CD14-positive monocyte (primary cell): ENCODE data around the gene PLA2G2F. TPM values are rescaled to one million over a fixed set of nuclear protein-coding genes. Genes with fewer than 3 reads are reported as not detected.

ENCODE experiments used
- DNase-seq, 3 donors: peaks; one replicate each; pipeline ENCODE4 v3.0.0-alpha.2; 2011 to 2022
- H2AFZ ChIP-seq: 2 replicates; pipeline ENCODE4 v1.6.0; 2012; ENCODE audit warnings: mild to moderate bottlenecking, low read depth, low read length, inconsistent platforms; ENCODE audit not compliant: insufficient read depth, poor library complexity, severe bottlenecking
- H3K27ac ChIP-seq, 2 donors: 1 replicate in 1 of 2; 2 replicates in 1 of 2; pipeline ENCODE4 v1.5.1; 2012 to 2013; ENCODE audit warnings: low read length in 2 of 2, control low read depth in 1 of 2, inconsistent platforms in 1 of 2, low read depth in 1 of 2, mild to moderate bottlenecking in 1 of 2
- H3K27me3 ChIP-seq, 2 donors: one replicate each; pipeline versions ENCODE4 v1.6.0 to v1.6.1; 2011 to 2013; ENCODE audit warnings: low read length in 2 of 2; ENCODE audit not compliant: control insufficient read depth in 2 of 2, insufficient read depth in 2 of 2
- H3K36me3 ChIP-seq, 2 donors: replicated peaks in 1 of 2; 1 replicate in 1 of 2; 2 replicates in 1 of 2; pipeline versions ENCODE4 v1.5.1 to v1.6.1; 2012 to 2013; ENCODE audit warnings: low read length in 2 of 2, control low read depth in 1 of 2, inconsistent platforms in 1 of 2, mild to moderate bottlenecking in 1 of 2; ENCODE audit not compliant: insufficient read depth in 2 of 2, control insufficient read depth in 1 of 2
- H3K4me1 ChIP-seq, 2 donors: 1 replicate in 1 of 2; 2 replicates in 1 of 2; pipeline versions ENCODE4 v1.5.1 to v1.6.1; 2012 to 2013; ENCODE audit warnings: low read length in 2 of 2, control low read depth in 1 of 2, inconsistent platforms in 1 of 2, mild to moderate bottlenecking in 1 of 2, moderate library complexity in 1 of 2; ENCODE audit not compliant: insufficient read depth in 2 of 2, control insufficient read depth in 1 of 2
- H3K4me2 ChIP-seq: replicated peaks from 2 replicates; pipeline ENCODE3; 2012; ENCODE audit warnings: low read length, moderate library complexity, mild to moderate bottlenecking; ENCODE audit not compliant: poor library complexity, severe bottlenecking; ENCODE audit errors: extremely low read depth
- H3K4me3 ChIP-seq, 3 experiments: fragments of 200-600 bp in 1 of 3; sonication (generic) in 1 of 3; replicated peaks in 1 of 3; 1 replicate in 2 of 3; 2 replicates in 1 of 3; pipeline ENCODE4 v1.5.1; 2011 to 2013; ENCODE audit warnings: low read length in 3 of 3, mild to moderate bottlenecking in 3 of 3, control low read depth in 2 of 3, low read depth in 2 of 3, inconsistent platforms in 1 of 3, moderate library complexity in 1 of 3
- H3K79me2 ChIP-seq: 2 replicates; pipeline ENCODE4 v1.6.0; 2012; ENCODE audit warnings: mild to moderate bottlenecking, control low read depth, inconsistent platforms, low read length, moderate library complexity; ENCODE audit not compliant: insufficient read depth
- H3K9ac ChIP-seq: 2 replicates; pipeline ENCODE4 v1.6.0; 2017; ENCODE audit warnings: low read length, mild to moderate bottlenecking; ENCODE audit not compliant: insufficient read depth, poor library complexity, severe bottlenecking
- H3K9me3 ChIP-seq, 2 donors: replicated peaks in 1 of 2; 1 replicate in 1 of 2; 2 replicates in 1 of 2; pipeline versions ENCODE4 v1.5.1 to v1.6.1; 2012 to 2013; ENCODE audit warnings: low read length in 2 of 2, control low read depth in 1 of 2; ENCODE audit not compliant: control insufficient read depth in 1 of 2, insufficient read depth in 1 of 2
- H4K20me1 ChIP-seq: 2 replicates; pipeline ENCODE4 v1.6.0; 2012; ENCODE audit warnings: mild to moderate bottlenecking, low read length, control low read depth, moderate library complexity; ENCODE audit not compliant: insufficient read depth
- H3K27ac Mint-ChIP-seq, 7 donors: one replicate each; pipeline ENCODE4 v1.8.0; 2020; ENCODE audit warnings: mild to moderate bottlenecking in 7 of 7, mixed read lengths in 7 of 7, moderate library complexity in 6 of 7, inconsistent platforms in 2 of 7
- H3K27me3 Mint-ChIP-seq, 3 donors: one replicate each; pipeline ENCODE4 v1.8.0; 2021 to 2022; ENCODE audit warnings: low read depth in 3 of 3, mild to moderate bottlenecking in 3 of 3, mixed read lengths in 3 of 3, moderate library complexity in 3 of 3, inconsistent platforms in 1 of 3
- H3K36me3 Mint-ChIP-seq, 2 donors: one replicate each; pipeline ENCODE4 v1.8.0; 2020; ENCODE audit warnings: mixed read lengths in 2 of 2, inconsistent platforms in 1 of 2, mild to moderate bottlenecking in 1 of 2
- H3K4me1 Mint-ChIP-seq: one replicate; pipeline ENCODE4 v1.8.0; 2020; ENCODE audit warnings: mild to moderate bottlenecking, mixed read lengths
- H3K4me3 Mint-ChIP-seq, 2 donors: one replicate each; pipeline ENCODE4 v1.8.0; 2020; ENCODE audit warnings: mild to moderate bottlenecking in 2 of 2, mixed read lengths in 2 of 2, moderate library complexity in 1 of 2
- H3K9me3 Mint-ChIP-seq, 7 donors: one replicate each; pipeline ENCODE4 v1.8.0; 2020 to 2022; ENCODE audit warnings: mixed read lengths in 7 of 7, mild to moderate bottlenecking in 6 of 7, moderate library complexity in 6 of 7, inconsistent platforms in 2 of 7
- WGBS: methylation state at CpG from one replicate; pipeline ENCODE4 v1.1.5; 2013; ENCODE audit warnings: missing lambda C conversion rate; ENCODE audit not compliant: insufficient coverage; 5-methylcytosine and 5-hydroxymethylcytosine counted together
- intact Hi-C, 2 donors: fragments of 100-400 bp; cut with micrococcal nuclease; formaldehyde crosslinking; loops; one replicate each; pipeline versions ENCODE4 v1.15.0 to v1.15.1; 2023
- polyA plus RNA-seq, 3 donors: library from polyadenylated mRNA; depleted of rRNA in 1 of 3; unstranded in 2 of 3; stranded (reverse) in 1 of 3; fragments of 300-500 nt in 2 of 3; fragments of >200 nt in 1 of 3; fragmentation: Illumina TruSeq in 2 of 3; gene quantifications; 1 replicate in 2 of 3; 2 replicates in 1 of 3; pipeline ENCODE4 v1.2.3, GENCODE V29; 2012 to 2021
- TF ChIP-seq, protein P1 (sequence below): fragments of 200-600 bp; IDR thresholded peaks from one replicate; pipeline ENCODE4 v1.8.0; 2022; ENCODE audit warnings: antibody characterized with exemption, mild to moderate bottlenecking

PLA2G2F gene
- polyA plus RNA-seq, 3 donors, result not detected

DNA sequence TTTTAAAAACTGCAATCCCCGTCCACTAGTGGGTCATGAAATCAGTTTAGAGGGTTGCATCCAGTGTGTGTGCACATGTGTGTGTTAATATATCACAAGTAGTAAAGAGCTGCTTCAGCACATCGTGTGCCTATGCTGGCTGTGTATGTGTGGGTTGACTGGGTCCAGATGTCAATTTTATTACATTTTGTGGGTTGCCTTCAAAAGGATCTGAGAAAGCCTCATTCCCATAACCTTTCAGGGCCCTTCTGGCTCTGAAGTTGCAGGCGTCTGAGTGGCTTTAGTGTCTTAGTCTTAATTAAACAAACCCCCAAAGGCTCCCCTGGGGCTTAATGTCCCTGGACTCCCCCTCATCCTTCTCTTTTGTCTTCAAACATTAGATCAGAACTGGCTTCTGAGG, 39.6 kb upstream of the PLA2G2F start:
- no peak overlapping the region for H2AFZ ChIP-seq
- no peak overlapping the region for H3K27ac ChIP-seq
- H3K4me2 ChIP-seq, result no peak overlapping the region
- Mint-ChIP-seq H3K27me3 (peaks cover 2 to 4% (median 4%) of the 10 kb centered on the region in 3 donors), H3K9me3 (no peaks in the 10 kb centered on the region), H3K4me3 (no peak overlapping the region), H3K36me3 (no peaks in the 10 kb centered on the region), H3K4me1 (peaks cover 6% of the 10 kb centered on the region), H3K27ac (peak overlapping the region in 1 of 7 donors; percentile 62)
- H3K36me3 ChIP-seq, result no peaks in the 10 kb centered on the region
- H3K4me1 ChIP-seq, result peaks cover 6 to 7% of the 10 kb centered on the region in 2 donors
- H4K20me1 ChIP-seq, result no peaks in the 10 kb centered on the region
- H3K9me3 ChIP-seq, result no peaks in the 10 kb centered on the region
- H3K4me3 ChIP-seq, result no peak overlapping the region
- no peak for DNase-seq
- H3K27me3 ChIP-seq, result no peaks in the 10 kb centered on the region
- TF ChIP-seq, protein P1, sequence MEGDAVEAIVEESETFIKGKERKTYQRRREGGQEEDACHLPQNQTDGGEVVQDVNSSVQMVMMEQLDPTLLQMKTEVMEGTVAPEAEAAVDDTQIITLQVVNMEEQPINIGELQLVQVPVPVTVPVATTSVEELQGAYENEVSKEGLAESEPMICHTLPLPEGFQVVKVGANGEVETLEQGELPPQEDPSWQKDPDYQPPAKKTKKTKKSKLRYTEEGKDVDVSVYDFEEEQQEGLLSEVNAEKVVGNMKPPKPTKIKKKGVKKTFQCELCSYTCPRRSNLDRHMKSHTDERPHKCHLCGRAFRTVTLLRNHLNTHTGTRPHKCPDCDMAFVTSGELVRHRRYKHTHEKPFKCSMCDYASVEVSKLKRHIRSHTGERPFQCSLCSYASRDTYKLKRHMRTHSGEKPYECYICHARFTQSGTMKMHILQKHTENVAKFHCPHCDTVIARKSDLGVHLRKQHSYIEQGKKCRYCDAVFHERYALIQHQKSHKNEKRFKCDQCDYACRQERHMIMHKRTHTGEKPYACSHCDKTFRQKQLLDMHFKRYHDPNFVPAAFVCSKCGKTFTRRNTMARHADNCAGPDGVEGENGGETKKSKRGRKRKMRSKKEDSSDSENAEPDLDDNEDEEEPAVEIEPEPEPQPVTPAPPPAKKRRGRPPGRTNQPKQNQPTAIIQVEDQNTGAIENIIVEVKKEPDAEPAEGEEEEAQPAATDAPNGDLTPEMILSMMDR, result no peak
- intact Hi-C loops, result no loop called here
- H3K9ac ChIP-seq, result no peak overlapping the region
- H3K79me2 ChIP-seq, result no peaks in the 10 kb centered on the region
- 70% methylated on average over 2 of the region's 3 CpGs for WGBS

DNA sequence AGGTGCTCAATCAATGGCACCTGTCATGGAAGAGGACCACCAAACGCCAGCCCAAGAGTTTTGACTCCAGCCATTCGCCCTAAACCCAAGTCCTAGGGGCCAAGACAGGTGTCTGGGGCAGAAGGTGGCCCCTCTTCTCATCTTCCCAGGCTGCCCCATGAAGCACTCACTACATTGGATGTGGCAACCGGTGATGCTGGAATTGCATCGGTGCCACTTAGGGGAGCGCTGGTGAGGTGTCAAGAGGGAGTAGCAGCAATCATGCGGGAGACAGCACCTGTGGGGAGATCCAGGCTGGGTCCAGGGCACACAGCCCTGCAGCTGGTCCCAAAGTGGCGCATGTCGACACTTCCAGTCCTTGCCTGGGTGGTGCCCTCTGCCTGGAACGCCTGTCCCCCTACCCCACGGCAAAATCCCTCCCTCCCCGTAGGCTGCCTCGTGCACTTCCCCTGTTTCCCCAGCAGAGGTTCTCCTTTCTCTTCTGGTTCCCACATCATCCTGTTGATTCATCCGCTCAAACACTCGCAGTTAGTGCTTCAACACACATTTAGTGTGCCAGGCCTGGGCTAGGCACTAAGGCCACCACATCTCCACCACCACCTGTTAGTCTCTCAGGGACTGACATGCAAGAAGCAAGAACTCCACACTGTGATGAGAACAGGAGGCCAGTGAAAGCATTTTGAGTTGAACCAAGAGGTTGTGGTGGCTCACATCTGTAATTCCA, 38.3 kb upstream of the PLA2G2F start:
- no peaks in the 10 kb centered on the region for H4K20me1 ChIP-seq
- no peak overlapping the region for H3K9ac ChIP-seq
- no peaks in the 10 kb centered on the region for H3K79me2 ChIP-seq
- intact Hi-C loops, result loop anchor here (2.0 to 5.0 kb wide), 4 partner anchors 52 to 97 kb away; no protein-coding TSS in a partner anchor
- TF ChIP-seq, protein P1, result peak; percentile 58
- peaks cover 5 to 7% of the 10 kb centered on the region in 2 donors for H3K4me1 ChIP-seq
- no peaks in the 10 kb centered on the region for H3K9me3 ChIP-seq
- no peak overlapping the region for H2AFZ ChIP-seq
- no peak overlapping the region for H3K27ac ChIP-seq
- H3K36me3 ChIP-seq, result no peaks in the 10 kb centered on the region
- H3K27ac Mint-ChIP-seq, result no peak overlapping the region
- no peaks in the 10 kb centered on the region for H3K9me3 Mint-ChIP-seq
- peaks cover 6% of the 10 kb centered on the region for H3K4me1 Mint-ChIP-seq
- H3K36me3 Mint-ChIP-seq, result no peaks in the 10 kb centered on the region
- H3K27me3 ChIP-seq, result no peaks in the 10 kb centered on the region
- no peak overlapping the region for H3K4me3 ChIP-seq
- peaks cover 2 to 10% (median 4%) of the 10 kb centered on the region in 3 donors for H3K27me3 Mint-ChIP-seq
- DNase-seq, result peak in 2 of 3 donors; percentile 13 to 32
- WGBS, result 45% methylated on average over 12 of the region's 14 CpGs
- no peak overlapping the region for H3K4me3 Mint-ChIP-seq
- H3K4me2 ChIP-seq, result no peak overlapping the region
